Body of pancreas (tissue), 4 donors: ENCODE data around the gene MEN1.

ENCODE experiments used
- CTCF ChIP-seq, 7 experiments: fragments of 450-650 bp in 4 of 7; fragments of 200-600 bp in 3 of 7; sonication (generic) in 3 of 7; IDR thresholded peaks; one replicate each; pipeline ENCODE4 v1.5.1; 2016 to 2019; ENCODE audit warnings: antibody characterized with exemption in 7 of 7
- POLR2A ChIP-seq, 3 donors: fragments of 450-650 bp; IDR thresholded peaks; one replicate each; pipeline ENCODE4 v1.6.1; 2016; ENCODE audit warnings: antibody characterized with exemption in 3 of 3, mild to moderate bottlenecking in 2 of 3

DNA sequence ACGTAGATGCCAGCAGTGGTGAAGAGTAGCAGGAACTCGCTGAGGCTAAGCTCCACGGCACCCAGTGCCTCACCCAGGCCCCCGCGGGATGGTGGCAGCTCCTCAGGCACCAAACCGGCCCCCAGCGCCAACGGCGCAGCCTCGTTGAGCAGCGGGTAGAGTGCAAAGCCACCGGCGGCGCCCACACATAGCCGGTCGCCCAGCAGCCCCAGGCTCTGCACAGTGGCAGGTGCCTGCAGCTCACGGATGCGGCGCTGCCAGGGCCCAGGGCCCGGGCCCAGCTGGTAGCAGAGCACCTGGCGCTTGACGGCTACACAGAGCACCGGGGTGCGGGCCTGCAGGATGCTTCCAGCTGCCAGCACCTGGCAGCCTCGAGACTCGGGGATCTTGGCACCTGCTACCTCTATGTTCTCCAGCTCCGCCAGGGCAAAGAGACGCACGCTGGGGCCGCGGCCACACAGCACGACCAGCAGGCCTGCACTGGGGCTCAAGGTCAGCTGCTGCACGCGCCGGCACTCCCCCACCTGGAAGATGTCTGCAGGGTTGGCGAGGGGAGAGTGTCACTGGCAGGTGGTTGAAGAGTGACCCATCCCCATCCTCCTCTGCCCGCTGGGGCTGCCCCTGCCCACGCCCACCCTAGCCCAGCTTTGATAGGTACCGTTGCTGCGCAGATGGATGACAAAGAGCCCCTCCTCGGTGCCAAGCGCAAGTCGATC is 19.3 kb upstream of the MEN1 start:
- no peak for TF ChIP-seq CTCF (IDR thresholded peaks at IDR 0.05)
- no peak for TF ChIP-seq POLR2A (IDR thresholded peaks at IDR 0.05)
